ENCODE measurements around the gene ANKRD65.
"Not testable (repeated sequence)": the region's sequence is repeated elsewhere in the genome, so short reads cannot be mapped to it uniquely, and the experiment has no call there.

Gene ANKRD65

DNA sequence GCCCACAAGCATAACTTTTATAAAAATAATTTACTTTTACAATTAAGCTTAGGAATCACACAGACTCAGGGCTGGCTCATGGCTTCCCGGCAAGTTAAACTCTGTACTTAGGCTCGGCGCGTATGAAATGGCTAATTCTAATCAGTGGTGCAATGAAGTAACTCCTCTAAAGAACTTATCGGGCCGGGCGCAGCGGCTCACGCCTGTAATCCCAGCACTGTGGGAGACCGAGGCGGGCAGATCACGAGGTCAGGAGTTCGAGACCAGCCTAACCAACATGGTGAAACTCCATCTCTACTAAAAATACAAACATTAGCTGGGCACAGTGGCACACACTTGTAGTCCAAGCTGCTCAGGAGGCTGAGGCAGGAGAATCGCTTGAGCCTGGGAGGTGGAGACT lies 51.0 kb downstream of the ANKRD65 start:
- not testable (repeated sequence) for DNase-seq (ENCODE audit: low spot score)

Measured in hepatic stellate cell (primary cell).